DND-41 (cell line): ENCODE measurements around the gene KCNQ5.

Experiments
- ATAC-seq: fragments of 200-7000 bp; cut with Tn5 transposase; 3 replicates; pipeline ENCODE4 v1.9.1; 2021; ENCODE audit warnings: low read depth; ENCODE audit not compliant: insufficient read depth
- DNase-seq: peaks from one replicate; pipeline ENCODE4 v3.0.0-alpha.2; 2020
- H2AFZ ChIP-seq: 2 replicates; pipeline ENCODE4 v1.6.0; 2012; ENCODE audit warnings: low read depth, low read length
- H3K27ac ChIP-seq: 2 replicates; pipeline ENCODE4 v1.5.1; 2012; ENCODE audit warnings: low read length, inconsistent platforms
- H3K27me3 ChIP-seq: fragments of 200-600 bp; sonication (generic); 2 replicates; pipeline ENCODE4 v1.6.0; 2012; ENCODE audit warnings: low read length, mild to moderate bottlenecking, inconsistent platforms; ENCODE audit not compliant: insufficient read depth, poor library complexity
- H3K36me3 ChIP-seq: 2 replicates; pipeline ENCODE4 v1.5.1; 2012; ENCODE audit warnings: low read length, inconsistent platforms; ENCODE audit not compliant: insufficient read depth
- H3K4me1 ChIP-seq: 2 replicates; pipeline ENCODE4 v1.5.1; 2012; ENCODE audit warnings: mild to moderate bottlenecking, low read length; ENCODE audit not compliant: insufficient read depth
- H3K4me2 ChIP-seq: 2 replicates; pipeline ENCODE4 v1.6.0; 2012; ENCODE audit warnings: mild to moderate bottlenecking, moderate library complexity, low read length, inconsistent platforms; ENCODE audit not compliant: insufficient read depth
- H3K4me3 ChIP-seq, 2 experiments: fragments of 200-600 bp in 1 of 2; shearing (Covaris generic) in 1 of 2; 2 replicates each; pipeline ENCODE4 v1.5.1; 2012 to 2016; ENCODE audit warnings: inconsistent platforms in 2 of 2, low read length in 2 of 2, mild to moderate bottlenecking in 2 of 2, low read depth in 1 of 2, moderate library complexity in 1 of 2
- H3K79me2 ChIP-seq: 2 replicates; pipeline ENCODE4 v1.6.0; 2012; ENCODE audit warnings: low read length, inconsistent platforms; ENCODE audit not compliant: insufficient read depth
- H3K9ac ChIP-seq: 2 replicates; pipeline ENCODE4 v1.6.0; 2012; ENCODE audit warnings: low read depth, mild to moderate bottlenecking, inconsistent platforms, low read length, moderate library complexity
- H3K9me3 ChIP-seq: 2 replicates; pipeline ENCODE4 v1.5.1; 2012; ENCODE audit warnings: low read length, moderate library complexity, mild to moderate bottlenecking, inconsistent platforms; ENCODE audit not compliant: insufficient read depth, severe bottlenecking
- H4K20me1 ChIP-seq: 2 replicates; pipeline ENCODE4 v1.6.0; 2012; ENCODE audit warnings: low read length; ENCODE audit not compliant: insufficient read depth
- CTCF ChIP-seq: IDR thresholded peaks from 2 replicates; pipeline ENCODE4 v1.5.1; 2012; ENCODE audit warnings: borderline replicate concordance, low read length, moderate library complexity, mild to moderate bottlenecking; ENCODE audit not compliant: poor library complexity, severe bottlenecking; ENCODE audit errors: extremely low read depth
- EZH2 ChIP-seq: IDR thresholded peaks from 3 replicates; pipeline ENCODE4 v1.6.1; 2012; ENCODE audit warnings: borderline replicate concordance, low read depth, mild to moderate bottlenecking, moderate library complexity, low read length, inconsistent platforms; ENCODE audit not compliant: severe bottlenecking

Gene KCNQ5

DNA sequence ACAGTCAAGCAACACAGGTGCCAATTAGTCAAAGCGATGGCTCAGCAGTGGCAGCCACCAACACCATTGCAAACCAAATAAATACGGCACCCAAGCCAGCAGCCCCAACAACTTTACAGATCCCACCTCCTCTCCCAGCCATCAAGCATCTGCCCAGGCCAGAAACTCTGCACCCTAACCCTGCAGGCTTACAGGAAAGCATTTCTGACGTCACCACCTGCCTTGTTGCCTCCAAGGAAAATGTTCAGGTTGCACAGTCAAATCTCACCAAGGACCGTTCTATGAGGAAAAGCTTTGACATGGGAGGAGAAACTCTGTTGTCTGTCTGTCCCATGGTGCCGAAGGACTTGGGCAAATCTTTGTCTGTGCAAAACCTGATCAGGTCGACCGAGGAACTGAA, 572.9 kb downstream of the KCNQ5 start:
- no peak overlapping the region for H2AFZ ChIP-seq

DNA sequence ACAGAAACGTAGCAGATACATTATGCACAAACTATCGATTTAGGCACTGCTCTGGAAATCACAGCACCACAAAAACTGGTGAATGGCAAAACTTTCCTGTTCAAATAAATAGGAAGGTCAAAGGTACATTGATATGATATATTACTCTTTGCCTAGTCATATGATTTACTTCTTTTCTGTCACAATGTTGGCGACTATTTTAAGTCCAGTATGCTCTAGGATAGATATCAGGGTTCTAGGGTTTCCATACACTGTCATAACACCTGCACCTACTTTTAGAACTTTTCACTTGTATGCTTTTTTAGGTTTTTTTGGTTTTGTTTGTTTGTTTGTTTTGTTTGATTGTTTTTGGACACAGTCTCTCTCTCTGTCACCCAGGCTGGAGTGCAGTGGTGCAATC, 578.4 kb downstream of the KCNQ5 start:
- DNase-seq (no peak), ATAC-seq (no peak)
- Histone ChIP-seq H3K4me3 (no peak overlapping the region), H3K79me2 (no peaks in the 10 kb centered on the region), H3K27me3 (no peaks in the 10 kb centered on the region), H3K9ac (no peak overlapping the region), H3K36me3 (no peaks in the 10 kb centered on the region), H3K9me3 (no peaks in the 10 kb centered on the region), H3K4me2 (no peak overlapping the region), H3K27ac (no peak overlapping the region), H3K4me1 (no peaks in the 10 kb centered on the region), H4K20me1 (no peaks in the 10 kb centered on the region), H2AFZ (no peak overlapping the region)
- no peak for TF ChIP-seq EZH2
- TF ChIP-seq CTCF, result no peak

More for the DNA sequence above, 572.9 kb downstream of the KCNQ5 start:
- Histone ChIP-seq H3K79me2 (no peaks in the 10 kb centered on the region), H3K4me3 (no peak overlapping the region), H3K36me3 (peaks cover 5% of the 10 kb centered on the region; the same call in 1 of the 2 replicates), H3K27ac (no peak overlapping the region), H3K9ac (no peak overlapping the region), H4K20me1 (no peaks in the 10 kb centered on the region), H3K4me2 (no peak overlapping the region), H3K27me3 (no peaks in the 10 kb centered on the region), H3K9me3 (no peaks in the 10 kb centered on the region), H3K4me1 (no peaks in the 10 kb centered on the region)
- ATAC-seq (no peak), DNase-seq (no peak)
- TF ChIP-seq CTCF (no peak), EZH2 (no peak)

GRCh38 chr6:73200735-73201134, 578.9 kb downstream of the KCNQ5 start:
- no peak for DNase-seq
- TF ChIP-seq CTCF (no peak), EZH2 (no peak)
- H2AFZ ChIP-seq, result no peak overlapping the region

DNA sequence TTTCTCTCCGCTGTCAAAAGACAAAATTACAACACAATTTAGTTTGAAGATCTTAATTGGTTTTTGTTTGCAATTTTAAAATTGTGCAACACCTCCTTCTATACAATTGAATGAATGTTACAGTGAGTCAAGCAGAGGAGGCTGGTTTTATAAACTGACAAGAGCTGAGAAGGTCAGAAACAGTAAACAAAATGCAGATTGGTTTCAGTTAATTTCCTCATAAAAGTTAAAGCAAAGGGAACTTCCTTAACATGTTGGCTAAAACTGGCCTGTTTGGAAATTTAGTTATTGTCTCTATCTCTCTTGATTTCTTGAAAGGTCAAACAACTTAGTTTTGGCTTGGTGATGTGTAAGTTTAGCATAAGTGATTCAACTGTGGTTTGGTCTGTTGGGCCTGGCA, 581.2 kb downstream of the KCNQ5 start:
- Histone ChIP-seq H3K4me1 (no peaks in the 10 kb centered on the region), H2AFZ (no peak overlapping the region), H3K4me3 (no peak overlapping the region), H3K79me2 (no peaks in the 10 kb centered on the region), H4K20me1 (no peaks in the 10 kb centered on the region), H3K27ac (no peak overlapping the region), H3K4me2 (no peak overlapping the region), H3K36me3 (no peaks in the 10 kb centered on the region), H3K27me3 (no peaks in the 10 kb centered on the region), H3K9ac (no peak overlapping the region), H3K9me3 (no peaks in the 10 kb centered on the region)
- DNase-seq (no peak), ATAC-seq (no peak)
- TF ChIP-seq CTCF, result no peak
- TF ChIP-seq EZH2, result no peak

More at GRCh38 chr6:73200735-73201134, 578.9 kb downstream of the KCNQ5 start:
- H3K27me3 ChIP-seq, result no peaks in the 10 kb centered on the region
- H3K9ac ChIP-seq, result no peak overlapping the region
- no peaks in the 10 kb centered on the region for H3K4me1 ChIP-seq
- no peak overlapping the region for H3K4me3 ChIP-seq
- ATAC-seq, result no peak
- H3K79me2 ChIP-seq, result no peaks in the 10 kb centered on the region
- no peak overlapping the region for H3K4me2 ChIP-seq
- H3K36me3 ChIP-seq, result no peaks in the 10 kb centered on the region
- H4K20me1 ChIP-seq, result no peaks in the 10 kb centered on the region
- no peak overlapping the region for H3K27ac ChIP-seq
- no peaks in the 10 kb centered on the region for H3K9me3 ChIP-seq
